Activated CD8-positive, alpha-beta memory T cell treated with anti-CD3 and anti-CD28 coated beads for 24 hours (primary cell): Measurements from ENCODE around the gene C2CD4C.

Source experiments
- DNase-seq: peaks from one replicate; pipeline ENCODE4 v3.0.0-alpha.2; 2020

The C2CD4C gene

GRCh38 chr19:379796-380195 lies 29.2 kb downstream of the C2CD4C start:
- no peak for DNase-seq

- DNase-seq, result no peak
Observed at GRCh38 chr19:378706-379105, 30.2 kb downstream of the C2CD4C start.

- no peak for DNase-seq
Observed at GRCh38 chr19:377801-378581, 31.0 kb downstream of the C2CD4C start.

GRCh38 chr19:376111-376470 lies 32.9 kb downstream of the C2CD4C start:
- no peak for DNase-seq

- no peak for DNase-seq
Observed at GRCh38 chr19:375395-376110, 33.4 kb downstream of the C2CD4C start.

- DNase-seq, result no peak
Observed at GRCh38 chr19:374886-375235, 34.1 kb downstream of the C2CD4C start.

- DNase-seq, result peak; percentile 35
Observed at GRCh38 chr19:374183-374885, 34.6 kb downstream of the C2CD4C start.

GRCh38 chr19:373391-374182 lies 35.4 kb downstream of the C2CD4C start:
- DNase-seq, result peak; percentile 41

GRCh38 chr19:372306-372890 lies 36.5 kb downstream of the C2CD4C start:
- peak; percentile 40 for DNase-seq

GRCh38 chr19:371501-372168 lies 37.3 kb downstream of the C2CD4C start:
- peak; percentile 32 for DNase-seq

- peak; percentile 21 for DNase-seq
Observed at GRCh38 chr19:370641-371330, 38.2 kb downstream of the C2CD4C start.

GRCh38 chr19:369876-370275 lies 39.1 kb downstream of the C2CD4C start:
- DNase-seq, result no peak

- DNase-seq, result no peak
Observed at GRCh38 chr19:369256-369655, 39.7 kb downstream of the C2CD4C start.

- no peak for DNase-seq
Observed at GRCh38 chr19:368630-369024, 40.3 kb downstream of the C2CD4C start.

GRCh38 chr19:367963-368629 lies 40.9 kb downstream of the C2CD4C start:
- DNase-seq, result no peak

GRCh38 chr19:367561-367960 lies 41.4 kb downstream of the C2CD4C start:
- no peak for DNase-seq

- DNase-seq, result no peak
Observed at GRCh38 chr19:366951-367350, 42.0 kb downstream of the C2CD4C start.

- DNase-seq, result no peak
Observed at GRCh38 chr19:366205-366783, 42.7 kb downstream of the C2CD4C start.

- DNase-seq, result no peak
Observed at GRCh38 chr19:364496-365287, 44.3 kb downstream of the C2CD4C start.

GRCh38 chr19:362683-363082 lies 46.3 kb downstream of the C2CD4C start:
- no peak for DNase-seq
